ENCODE data around the gene SDCCAG8.

Gene SDCCAG8

GRCh38 chr1:243508943-243509342 is 253.1 kb downstream of the SDCCAG8 start:
- H3K36me3 ChIP-seq (ENCODE audit: control insufficient read depth in 2 of 2, insufficient read depth in 1 of 2, low read length in 2 of 2) = peaks cover 17 to 24% of the 10 kb centered on the region in 2 experiments
- H3K4me1 ChIP-seq (ENCODE audit: control insufficient read depth, insufficient read depth, low read length) = no peaks in the 10 kb centered on the region
- POLR2A ChIA-PET = no interaction called here
- CTCF ChIA-PET = interaction anchor here (0.7 kb wide), 1 partner anchor 41 kb away, joined by 4 read pairs; no protein-coding TSS in a partner anchor
- H3K9me3 ChIP-seq (ENCODE audit: control insufficient read depth, insufficient read depth, low read depth, low read length) = no peaks in the 10 kb centered on the region
- H3K4me3 ChIP-seq (ENCODE audit: low read depth, low read length) = no peak overlapping the region
- H3K27ac ChIP-seq (ENCODE audit: extremely low read depth, low read depth, low read length) = no peak overlapping the region
- TF ChIP-seq ZNF629 (tag by site-specific recombination; IDR thresholded peaks at IDR 0.05) = no peak
- TF ChIP-seq ZNF423 (tag by site-specific recombination; IDR thresholded peaks at IDR 0.05) = no peak
- TF ChIP-seq ZNF18 (tag by site-specific recombination; IDR thresholded peaks at IDR 0.05) = no peak
- no peak for TF ChIP-seq KLF8 (tag by site-specific recombination; IDR thresholded peaks at IDR 0.05)
- no peak for TF ChIP-seq ZBTB11 (tag by site-specific recombination; conservative IDR thresholded peaks at IDR 0.05; ENCODE audit: low read depth)

GRCh38 chr1:243510928-243511327 is 255.1 kb downstream of the SDCCAG8 start:
- Histone ChIP-seq H3K27ac (ENCODE audit: extremely low read depth, low read depth, low read length) (no peak overlapping the region), H3K9me3 (ENCODE audit: control insufficient read depth, insufficient read depth, low read depth, low read length) (no peaks in the 10 kb centered on the region), H3K36me3 (ENCODE audit: control insufficient read depth in 2 of 2, insufficient read depth in 1 of 2, low read length in 2 of 2) (peaks cover 16 to 17% of the 10 kb centered on the region in 2 experiments), H3K4me3 (ENCODE audit: low read depth, low read length) (no peak overlapping the region), H3K4me1 (ENCODE audit: control insufficient read depth, insufficient read depth, low read length) (0 out of 2 replicates have a peak, but pooled peaks cover 3% of the 10 kb centered on the region)
- TF ChIP-seq ZNF768 (tag by site-specific recombination; IDR thresholded peaks at IDR 0.05) = no peak
- no peak for TF ChIP-seq ZNF416 (tag by site-specific recombination; IDR thresholded peaks at IDR 0.05)
- no peak for TF ChIP-seq ZNF513 (tag by site-specific recombination; IDR thresholded peaks at IDR 0.05)
- TF ChIP-seq ZNF660 (tag by site-specific recombination; IDR thresholded peaks at IDR 0.05) = no peak
- CTCF ChIA-PET = no interaction called here
- POLR2A ChIA-PET = no interaction called here

GRCh38 chr1:243513726-243514491 is 258.1 kb downstream of the SDCCAG8 start:
- ChIA-PET CTCF (interaction anchor here (0.6 kb wide), 1 partner anchor 61 kb away, joined by 3 read pairs; no protein-coding TSS in a partner anchor), POLR2A (no interaction called here)
- Histone ChIP-seq H3K36me3 (ENCODE audit: control insufficient read depth in 2 of 2, insufficient read depth in 1 of 2, low read length in 2 of 2) (peaks cover 15% of the 10 kb centered on the region in 2 experiments), H3K4me1 (ENCODE audit: control insufficient read depth, insufficient read depth, low read length) (0 out of 2 replicates have a peak, but pooled peaks cover 3% of the 10 kb centered on the region), H3K9me3 (ENCODE audit: control insufficient read depth, insufficient read depth, low read depth, low read length) (no peaks in the 10 kb centered on the region; the same call in 1 of the 2 replicates), H3K4me3 (ENCODE audit: low read depth, low read length) (no peak overlapping the region), H3K27ac (ENCODE audit: extremely low read depth, low read depth, low read length) (no peak overlapping the region)
- TF ChIP-seq ZBTB48 (tag by site-specific recombination; IDR thresholded peaks at IDR 0.05) (no peak), GLIS1 (tag by site-specific recombination; IDR thresholded peaks at IDR 0.05) (no peak), AEBP2 (tag by site-specific recombination; IDR thresholded peaks at IDR 0.05; ENCODE audit: borderline replicate concordance) (no peak), ZNF555 (tag by site-specific recombination; conservative IDR thresholded peaks at IDR 0.05) (no peak), ZNF148 (tag by site-specific recombination; IDR thresholded peaks at IDR 0.05; ENCODE audit: borderline replicate concordance) (no peak)

Measured in HEK293 (cell line).